Esophagus squamous epithelium (tissue), 5 donors: ENCODE results near the gene INPP5E. TPM values are rescaled to one million over a fixed set of nuclear protein-coding genes. Genes with fewer than 3 reads are reported as not detected.

Experiments used
- DNase-seq: peaks from one replicate; lab custom pipeline; 2025; lab: John Stamatoyannopoulos, UW
- H3K27ac ChIP-seq, 4 donors: fragments of 200-600 bp; sonication (generic); one replicate each; pipeline ENCODE4 v1.5.1; 2016 to 2019; ENCODE audit warnings: mild to moderate bottlenecking in 1 of 4
- H3K27me3 ChIP-seq, 4 donors: fragments of 200-600 bp; sonication (generic); 1 replicate in 3 of 4; 2 replicates in 1 of 4; pipeline versions ENCODE4 v1.5.1 to v1.6.0; 2017 to 2021; ENCODE audit warnings: antibody characterized with exemption in 1 of 4
- H3K36me3 ChIP-seq, 3 donors: fragments of 200-600 bp; sonication (generic); one replicate each; pipeline ENCODE4 v1.5.1; 2016 to 2019
- H3K4me1 ChIP-seq, 3 donors: fragments of 200-600 bp; sonication (generic); one replicate each; pipeline ENCODE4 v1.5.1; 2017 to 2019
- H3K4me3 ChIP-seq, 4 donors: fragments of 200-600 bp; sonication (generic); 1 replicate in 3 of 4; 2 replicates in 1 of 4; pipeline ENCODE4 v1.5.1; 2016 to 2019; ENCODE audit warnings: mild to moderate bottlenecking in 2 of 4, moderate library complexity in 1 of 4
- H3K9me3 ChIP-seq, 3 donors: fragments of 200-600 bp; sonication (generic); one replicate each; pipeline ENCODE4 v1.5.1; 2016 to 2019
- POLR2A ChIP-seq, 4 donors: fragments of 450-650 bp; IDR thresholded peaks; one replicate each; pipeline ENCODE4 v1.6.1; 2017; ENCODE audit warnings: antibody characterized with exemption in 4 of 4, mild to moderate bottlenecking in 4 of 4, moderate library complexity in 3 of 4
- WGBS, 2 donors: methylation state at CpG; one replicate each; pipeline ENCODE4 v1.1.5; 2018; 5-methylcytosine and 5-hydroxymethylcytosine counted together
- intact Hi-C: fragments of 100-400 bp; cut with DNase I; formaldehyde crosslinking; loops from one replicate; pipeline ENCODE4 v1.15.0; 2022
- total RNA-seq, 4 donors: library from RNA; depleted of rRNA; stranded (reverse); fragments of >200 nt; gene quantifications; one replicate each; pipeline ENCODE4 v1.1.0, GENCODE V29; 2016
- TF ChIP-seq, protein P1 (sequence below), 6 experiments: fragments of 450-650 bp in 4 of 6; fragments of 200-600 bp in 2 of 6; sonication (generic) in 2 of 6; IDR thresholded peaks; one replicate each; pipeline ENCODE4 v1.5.1; 2016 to 2019; ENCODE audit warnings: antibody characterized with exemption in 6 of 6, mild to moderate bottlenecking in 4 of 6, moderate library complexity in 4 of 6
- donor health status: DM: yes; HTN: yes; CAD: no.

INPP5E gene
- total RNA-seq, 4 donors from 2014 or later = 6.2 to 7.8 (median 7.5) TPM

DNA sequence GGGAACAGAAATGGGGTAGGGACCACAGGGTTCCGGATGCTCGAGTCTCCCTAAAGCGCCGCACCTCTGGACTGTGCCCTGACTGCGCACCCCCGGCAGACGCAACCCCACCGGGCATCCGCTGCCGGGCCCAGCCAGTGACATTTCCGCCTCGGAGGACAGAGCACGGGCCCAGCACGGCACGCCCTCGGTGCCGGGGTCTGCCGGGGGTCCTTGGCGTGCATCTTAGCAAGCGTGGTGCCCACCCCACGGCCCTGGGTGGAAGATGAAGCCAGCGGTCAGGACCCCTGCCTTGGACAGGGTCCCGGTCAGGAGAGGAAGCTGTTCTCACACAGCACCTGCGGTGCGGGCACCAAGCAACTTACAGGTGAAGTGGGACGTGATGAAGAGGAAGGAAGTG is 7.1 kb downstream of the INPP5E start:
- no peaks in the 10 kb centered on the region for H3K9me3 ChIP-seq
- no peak overlapping the region for H3K27ac ChIP-seq
- no peak overlapping the region for H3K4me3 ChIP-seq
- no peaks in the 10 kb centered on the region for H3K27me3 ChIP-seq
- H3K4me1 ChIP-seq = peaks cover 1 to 24% (median 13%) of the 10 kb centered on the region in 3 donors
- no peak for DNase-seq
- no CpG with 5 or more reads among the region's 26 CpGs for WGBS, 2 donors
- TF ChIP-seq, protein P1, sequence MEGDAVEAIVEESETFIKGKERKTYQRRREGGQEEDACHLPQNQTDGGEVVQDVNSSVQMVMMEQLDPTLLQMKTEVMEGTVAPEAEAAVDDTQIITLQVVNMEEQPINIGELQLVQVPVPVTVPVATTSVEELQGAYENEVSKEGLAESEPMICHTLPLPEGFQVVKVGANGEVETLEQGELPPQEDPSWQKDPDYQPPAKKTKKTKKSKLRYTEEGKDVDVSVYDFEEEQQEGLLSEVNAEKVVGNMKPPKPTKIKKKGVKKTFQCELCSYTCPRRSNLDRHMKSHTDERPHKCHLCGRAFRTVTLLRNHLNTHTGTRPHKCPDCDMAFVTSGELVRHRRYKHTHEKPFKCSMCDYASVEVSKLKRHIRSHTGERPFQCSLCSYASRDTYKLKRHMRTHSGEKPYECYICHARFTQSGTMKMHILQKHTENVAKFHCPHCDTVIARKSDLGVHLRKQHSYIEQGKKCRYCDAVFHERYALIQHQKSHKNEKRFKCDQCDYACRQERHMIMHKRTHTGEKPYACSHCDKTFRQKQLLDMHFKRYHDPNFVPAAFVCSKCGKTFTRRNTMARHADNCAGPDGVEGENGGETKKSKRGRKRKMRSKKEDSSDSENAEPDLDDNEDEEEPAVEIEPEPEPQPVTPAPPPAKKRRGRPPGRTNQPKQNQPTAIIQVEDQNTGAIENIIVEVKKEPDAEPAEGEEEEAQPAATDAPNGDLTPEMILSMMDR (IDR thresholded peaks at IDR 0.05) = no peak
- no peak for TF ChIP-seq POLR2A (IDR thresholded peaks at IDR 0.05)
- intact Hi-C loops = no loop called here
- peaks cover 10 to 86% (median 17%) of the 10 kb centered on the region in 3 donors for H3K36me3 ChIP-seq

DNA sequence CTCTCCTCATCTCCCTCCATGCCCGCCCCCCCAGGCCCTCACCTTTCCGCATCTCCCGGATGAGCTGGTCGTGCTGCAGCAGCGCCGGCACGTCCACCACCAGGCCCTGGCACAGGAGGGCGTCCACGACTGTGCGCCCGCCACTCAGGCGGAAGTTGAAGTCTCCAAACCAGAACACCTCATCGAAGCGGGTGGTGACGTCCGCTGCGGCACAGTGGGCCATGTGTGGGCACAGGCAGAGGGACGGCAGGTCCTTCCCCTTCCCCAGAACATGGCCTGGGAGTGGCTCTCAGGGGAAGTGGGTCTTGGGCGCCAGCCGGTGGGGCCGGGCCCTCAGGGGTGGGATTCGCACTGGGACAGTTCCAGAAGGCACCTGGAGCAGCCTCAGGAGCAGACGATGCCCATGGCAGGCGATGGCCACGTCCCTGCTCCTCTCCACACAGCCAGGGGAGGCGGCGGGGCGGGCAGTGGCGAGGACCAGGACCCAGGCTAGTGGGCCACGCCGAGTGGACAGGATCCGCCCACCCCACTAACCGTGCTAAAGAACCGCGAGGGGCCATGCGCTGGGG is 7.8 kb downstream of the INPP5E start:
- DNase-seq = no peak
- no peak overlapping the region for H3K4me3 ChIP-seq
- TF ChIP-seq POLR2A (IDR thresholded peaks at IDR 0.05) = no peak
- TF ChIP-seq, protein P1 (IDR thresholded peaks at IDR 0.05) = no peak
- H3K4me1 ChIP-seq = peaks cover 0 to 16% (median 6%) of the 10 kb centered on the region in 3 donors
- 86% methylated on average over 6 of the region's 36 CpGs; no CpG with 5 or more reads in 1 of the 2 donors for whole genome bisulfite sequencing, 2 donors
- intact Hi-C loops = no loop called here
- no peaks in the 10 kb centered on the region for H3K27me3 ChIP-seq
- no peaks in the 10 kb centered on the region for H3K9me3 ChIP-seq
- no peak overlapping the region for H3K27ac ChIP-seq
- H3K36me3 ChIP-seq = peaks cover 10 to 86% (median 17%) of the 10 kb centered on the region in 3 donors

DNA sequence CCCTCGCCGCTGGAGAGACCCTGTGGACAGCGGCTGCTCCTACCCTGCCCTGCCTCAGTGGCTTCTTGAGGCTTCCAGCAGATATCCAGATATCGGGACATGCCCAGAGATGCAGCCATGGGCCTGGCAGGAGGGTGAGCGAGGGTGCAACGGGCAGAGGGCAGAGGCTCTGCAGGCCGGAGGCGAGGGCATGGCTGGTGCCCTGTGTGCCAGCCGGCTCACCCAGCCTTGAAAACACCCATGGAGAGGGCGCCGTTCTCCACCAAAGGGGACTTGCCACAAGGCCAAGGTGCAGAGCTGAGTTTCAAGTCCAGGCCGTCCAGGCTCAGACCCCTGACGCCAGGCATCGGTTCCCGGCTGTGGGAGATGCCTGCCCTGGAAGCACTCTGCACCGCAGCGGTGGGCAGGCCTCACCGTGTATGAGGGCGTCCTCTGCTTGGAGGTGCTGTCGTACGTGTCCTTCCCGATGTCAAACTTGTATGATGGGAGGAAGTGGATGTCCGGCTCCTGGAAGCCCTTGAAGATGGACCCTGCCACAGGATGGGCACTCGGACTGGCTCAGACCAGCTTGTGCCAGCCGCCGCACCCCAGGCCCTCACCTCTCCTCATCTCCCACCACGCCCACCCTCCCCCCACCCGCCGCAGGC is 8.9 kb downstream of the INPP5E start:
- H3K4me3 ChIP-seq = no peak overlapping the region
- no peak for TF ChIP-seq POLR2A (IDR thresholded peaks at IDR 0.05)
- H3K36me3 ChIP-seq = peaks cover 10 to 75% (median 17%) of the 10 kb centered on the region in 3 donors
- intact Hi-C loops = no loop called here
- peaks cover 0 to 6% (median 0%) of the 10 kb centered on the region in 3 donors for H3K4me1 ChIP-seq
- no peaks in the 10 kb centered on the region for H3K27me3 ChIP-seq
- no peaks in the 10 kb centered on the region for H3K9me3 ChIP-seq
- WGBS, 2 donors = 91 to 95% methylated on average over 8 to 16 of the region's 29 CpGs
- no peak for DNase-seq
- H3K27ac ChIP-seq = no peak overlapping the region

DNA sequence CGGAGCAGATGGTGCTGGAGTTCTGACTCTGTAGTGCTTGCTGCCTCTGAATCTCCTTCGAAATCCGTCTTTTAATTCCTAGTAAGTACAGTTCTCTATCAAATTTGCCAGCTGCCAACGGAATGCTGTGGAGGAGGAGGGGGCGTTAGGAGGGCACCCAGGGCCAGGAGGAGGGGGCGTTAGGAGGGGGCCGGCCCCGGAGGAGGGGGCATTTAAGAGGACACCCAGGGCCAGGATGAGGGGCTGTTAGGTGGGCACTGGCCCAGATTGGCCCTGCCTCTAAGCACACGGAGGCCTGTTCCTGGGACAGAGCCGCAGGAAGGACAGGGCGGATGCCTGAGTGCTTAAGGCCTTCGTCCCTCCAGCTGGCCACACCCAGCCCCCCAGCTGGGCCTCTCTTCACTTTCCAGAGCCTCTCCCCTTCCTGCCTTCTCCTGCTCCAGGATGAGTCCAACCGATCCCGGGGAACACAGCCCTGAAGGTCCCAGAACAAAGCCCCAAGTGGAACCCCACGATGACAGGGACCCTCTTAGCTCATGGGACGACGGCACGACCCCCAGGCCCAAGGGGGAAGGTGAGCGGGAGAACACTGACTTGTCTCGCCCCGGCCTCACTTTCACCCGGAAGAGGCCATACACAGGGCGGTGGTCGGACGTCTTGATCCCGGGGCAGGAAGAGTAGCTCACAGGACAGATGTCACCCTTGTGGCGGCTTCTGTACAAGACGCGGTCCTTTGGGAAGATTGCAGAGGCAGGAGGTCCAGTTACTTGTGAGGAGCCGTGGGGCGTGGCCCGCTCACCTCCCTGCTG is 9.8 kb downstream of the INPP5E start:
- no peaks in the 10 kb centered on the region for H3K9me3 ChIP-seq
- no peak overlapping the region for H3K4me3 ChIP-seq
- H3K36me3 ChIP-seq = peaks cover 10 to 72% (median 17%) of the 10 kb centered on the region in 3 donors
- peaks cover 0 to 4% (median 0%) of the 10 kb centered on the region in 3 donors for H3K4me1 ChIP-seq
- no peak for DNase-seq
- intact Hi-C loops = no loop called here
- no peak overlapping the region for H3K27ac ChIP-seq
- TF ChIP-seq, protein P1 (IDR thresholded peaks at IDR 0.05) = no peak
- TF ChIP-seq POLR2A (IDR thresholded peaks at IDR 0.05) = no peak
- 62 to 72% methylated on average over 8 to 14 of the region's 32 CpGs for WGBS, 2 donors
- H3K27me3 ChIP-seq = no peaks in the 10 kb centered on the region

DNA sequence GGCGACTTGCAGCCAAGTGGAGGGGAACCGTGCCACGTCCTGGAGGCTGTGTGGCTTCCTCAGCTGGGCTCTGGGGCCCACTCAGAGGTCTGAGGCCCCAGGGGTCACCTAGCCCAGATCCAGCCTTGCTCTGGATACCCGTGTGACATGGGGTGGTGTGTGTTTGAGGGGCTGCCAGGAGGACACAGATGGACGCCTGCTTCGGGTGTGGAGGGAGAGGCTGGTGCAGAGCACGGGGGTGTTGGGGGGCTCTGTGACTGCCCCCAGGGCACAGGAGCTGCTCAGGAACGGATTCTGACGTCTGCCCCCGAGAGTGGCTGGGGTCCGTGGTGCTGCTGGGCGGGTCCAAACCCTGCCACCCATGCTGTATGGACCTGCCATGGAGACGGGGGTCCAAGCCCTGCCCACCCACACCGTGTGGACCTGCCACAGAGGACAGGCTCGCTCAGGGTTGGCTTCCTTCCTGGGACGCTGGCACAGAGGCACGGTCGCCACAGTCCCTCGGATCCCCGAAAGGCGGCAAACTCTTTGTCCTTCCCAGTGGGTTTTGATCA is 10.5 kb downstream of the INPP5E start:
- H3K4me1 ChIP-seq = no peaks in the 10 kb centered on the region
- TF ChIP-seq POLR2A (IDR thresholded peaks at IDR 0.05) = no peak
- TF ChIP-seq, protein P1 (IDR thresholded peaks at IDR 0.05) = no peak
- H3K27me3 ChIP-seq = no peaks in the 10 kb centered on the region
- no peaks in the 10 kb centered on the region for H3K9me3 ChIP-seq
- H3K4me3 ChIP-seq = no peak overlapping the region
- intact Hi-C loops = no loop called here
- WGBS, 2 donors = 80 to 85% methylated on average over 2 of the region's 21 CpGs
- H3K27ac ChIP-seq = no peak overlapping the region
- no peak for DNase-seq
- peaks cover 11 to 72% (median 17%) of the 10 kb centered on the region in 3 donors for H3K36me3 ChIP-seq
